Measurements from ENCODE around the gene LRPAP1. TPM values are rescaled to one million over a fixed set of nuclear protein-coding genes. Genes with fewer than 3 reads are reported as not detected.

LRPAP1 gene
- total RNA-seq, 1 donor from 2014 or later: 62.9 TPM

- peak overlapping the region; percentile 50 for H3K4me3 Mint-ChIP-seq
- ChIA-PET CTCF (no interaction called here), POLR2A (no interaction called here)
- no peaks in the 10 kb centered on the region for H3K27me3 Mint-ChIP-seq
- DNase-seq (no peak), ATAC-seq (ENCODE audit: low read depth) (peak; percentile 41)
- H3K36me3 Mint-ChIP-seq (ENCODE audit: low read depth): peaks cover 37% of the 10 kb centered on the region
- TF ChIP-seq, protein P1, sequence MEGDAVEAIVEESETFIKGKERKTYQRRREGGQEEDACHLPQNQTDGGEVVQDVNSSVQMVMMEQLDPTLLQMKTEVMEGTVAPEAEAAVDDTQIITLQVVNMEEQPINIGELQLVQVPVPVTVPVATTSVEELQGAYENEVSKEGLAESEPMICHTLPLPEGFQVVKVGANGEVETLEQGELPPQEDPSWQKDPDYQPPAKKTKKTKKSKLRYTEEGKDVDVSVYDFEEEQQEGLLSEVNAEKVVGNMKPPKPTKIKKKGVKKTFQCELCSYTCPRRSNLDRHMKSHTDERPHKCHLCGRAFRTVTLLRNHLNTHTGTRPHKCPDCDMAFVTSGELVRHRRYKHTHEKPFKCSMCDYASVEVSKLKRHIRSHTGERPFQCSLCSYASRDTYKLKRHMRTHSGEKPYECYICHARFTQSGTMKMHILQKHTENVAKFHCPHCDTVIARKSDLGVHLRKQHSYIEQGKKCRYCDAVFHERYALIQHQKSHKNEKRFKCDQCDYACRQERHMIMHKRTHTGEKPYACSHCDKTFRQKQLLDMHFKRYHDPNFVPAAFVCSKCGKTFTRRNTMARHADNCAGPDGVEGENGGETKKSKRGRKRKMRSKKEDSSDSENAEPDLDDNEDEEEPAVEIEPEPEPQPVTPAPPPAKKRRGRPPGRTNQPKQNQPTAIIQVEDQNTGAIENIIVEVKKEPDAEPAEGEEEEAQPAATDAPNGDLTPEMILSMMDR (IDR thresholded peaks at IDR 0.05): no peak
- intact Hi-C loops (cut with micrococcal nuclease): no loop called here
- H3K9me3 Mint-ChIP-seq: no peaks in the 10 kb centered on the region
- peaks cover 46% of the 10 kb centered on the region for H3K4me1 Mint-ChIP-seq
- H3K27ac Mint-ChIP-seq: no peak overlapping the region
Measured at GRCh38 chr4:3529363-3529762, 2.9 kb downstream of the LRPAP1 start.

DNA sequence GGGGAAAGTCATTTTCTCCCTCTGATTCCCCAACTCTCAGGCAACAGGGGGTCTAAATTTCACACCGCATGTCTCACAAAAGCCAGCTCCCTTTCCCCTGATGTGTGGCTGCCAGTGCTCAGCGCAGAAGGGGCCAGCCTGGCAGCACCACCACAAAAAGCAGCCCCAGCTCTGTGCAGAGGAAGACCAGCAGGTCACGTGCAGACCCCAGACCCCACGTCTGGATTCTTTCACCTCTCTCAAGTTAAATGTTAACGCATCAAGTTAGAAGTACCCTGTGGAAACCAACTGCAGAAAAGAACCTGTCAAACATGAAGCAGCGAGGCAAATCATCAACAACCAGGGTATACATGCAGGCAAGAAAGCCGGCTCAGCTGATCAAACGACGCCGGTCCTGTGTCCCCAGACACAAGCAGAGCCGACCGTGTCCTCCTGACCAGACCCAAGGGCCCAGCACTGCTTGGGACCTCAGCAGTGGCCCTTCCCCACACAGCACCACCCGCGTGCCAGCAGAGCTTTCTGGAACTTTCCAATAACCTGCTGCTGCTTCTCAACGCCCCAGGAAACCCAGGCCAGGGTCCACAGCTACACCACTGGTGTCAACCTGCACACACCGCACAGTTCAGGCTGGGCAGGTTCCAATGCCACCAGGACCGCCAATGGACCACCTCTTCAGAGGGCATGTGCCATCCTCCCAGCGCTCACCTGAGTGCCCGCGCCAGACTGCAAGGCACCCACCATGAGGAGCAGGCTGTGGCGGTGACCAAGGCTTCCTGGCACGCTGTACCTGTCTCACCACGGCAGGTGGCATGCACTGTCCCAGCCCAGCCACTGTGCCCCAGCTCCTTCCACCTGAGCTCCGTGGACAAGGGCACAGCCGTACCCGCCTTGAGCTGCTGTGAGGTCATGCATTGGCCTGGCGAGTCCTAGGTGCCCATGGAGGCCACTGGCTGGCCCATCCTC, 4.0 kb downstream of the LRPAP1 start:
- ATAC-seq (ENCODE audit: low read depth): no peak
- Mint-ChIP-seq H3K27me3 (no peaks in the 10 kb centered on the region), H3K4me1 (peaks cover 43% of the 10 kb centered on the region), H3K36me3 (ENCODE audit: low read depth) (peaks cover 47% of the 10 kb centered on the region), H3K9me3 (no peaks in the 10 kb centered on the region), H3K4me3 (no peak overlapping the region), H3K27ac (no peak overlapping the region)
- POLR2A ChIA-PET: no interaction called here
- TF ChIP-seq, protein P1 (IDR thresholded peaks at IDR 0.05): no peak
- intact Hi-C loops (cut with micrococcal nuclease): no loop called here
- CTCF ChIA-PET: no interaction called here
- DNase-seq: no peak

DNA sequence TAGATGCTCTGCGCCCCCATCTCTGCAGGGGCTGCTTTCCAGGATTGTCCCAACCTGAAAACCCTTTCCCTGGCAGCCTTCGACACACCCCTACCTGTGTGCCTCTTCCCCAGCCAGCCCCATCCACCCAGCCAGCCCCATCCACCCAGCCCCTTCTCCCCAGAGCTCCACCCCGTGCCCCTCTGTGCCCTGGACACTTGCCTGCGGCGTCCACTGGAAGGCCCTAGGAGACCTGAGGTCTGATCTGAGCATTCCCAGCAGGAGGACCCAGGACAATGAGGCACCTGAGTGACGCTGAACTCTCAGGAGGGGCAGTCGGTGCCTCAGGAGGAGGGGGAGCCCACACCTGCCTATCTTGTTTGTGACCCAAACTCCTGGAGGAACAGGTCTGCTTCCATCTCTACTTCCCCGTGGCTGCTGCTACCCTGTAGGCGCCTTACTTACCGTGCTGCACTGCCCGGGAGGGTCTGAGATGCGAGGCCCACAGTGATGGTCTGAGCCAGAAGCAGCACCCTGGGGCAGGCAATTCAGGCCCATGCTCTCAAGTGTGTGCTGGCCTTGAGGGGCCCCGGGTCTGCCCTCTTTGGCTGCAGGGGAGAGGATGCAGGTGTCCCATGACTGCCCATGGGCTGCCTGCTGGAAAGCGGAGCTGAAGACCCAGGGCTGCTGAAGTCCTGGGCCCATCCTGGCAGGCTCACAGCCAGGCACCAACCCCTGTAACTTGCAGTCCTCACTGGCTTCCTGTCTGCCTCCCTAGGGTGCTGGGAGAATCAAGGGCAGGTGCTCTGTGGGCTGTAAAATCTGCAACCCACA, 4.9 kb downstream of the LRPAP1 start:
- intact Hi-C loops (cut with micrococcal nuclease): no loop called here
- CTCF ChIA-PET: interaction anchor here (1.3 kb wide), 1 partner anchor 47 kb away, joined by 3 read pairs; no protein-coding TSS in a partner anchor
- DNase-seq (no peak), ATAC-seq (ENCODE audit: low read depth) (no peak)
- Mint-ChIP-seq H3K36me3 (ENCODE audit: low read depth) (peaks cover 51% of the 10 kb centered on the region), H3K9me3 (no peaks in the 10 kb centered on the region), H3K27me3 (no peaks in the 10 kb centered on the region), H3K27ac (no peak overlapping the region), H3K4me3 (no peak overlapping the region), H3K4me1 (peaks cover 39% of the 10 kb centered on the region)
- TF ChIP-seq, protein P1 (IDR thresholded peaks at IDR 0.05): no peak
- POLR2A ChIA-PET: no interaction called here

GRCh38 chr4:3526456-3526855, 5.8 kb downstream of the LRPAP1 start:
- ChIA-PET CTCF (interaction anchor here (1.3 kb wide), 1 partner anchor 46 kb away, joined by 3 read pairs; no protein-coding TSS in a partner anchor), POLR2A (no interaction called here)
- Mint-ChIP-seq H3K27me3 (no peaks in the 10 kb centered on the region), H3K36me3 (ENCODE audit: low read depth) (peaks cover 52% of the 10 kb centered on the region), H3K27ac (no peak overlapping the region), H3K4me3 (no peak overlapping the region), H3K4me1 (peaks cover 34% of the 10 kb centered on the region), H3K9me3 (no peaks in the 10 kb centered on the region)
- no peak for ATAC-seq (ENCODE audit: low read depth)
- intact Hi-C loops (cut with micrococcal nuclease): no loop called here
- TF ChIP-seq, protein P1 (IDR thresholded peaks at IDR 0.05): no peak
- no peak for DNase-seq
